Thymus (tissue), 11 donors: ENCODE data around the gene ATP4B. TPM values are rescaled to one million over a fixed set of nuclear protein-coding genes. Genes with fewer than 3 reads are reported as not detected.
"Not testable (repeated sequence)": the region's sequence is repeated elsewhere in the genome, so short reads cannot be mapped to it uniquely, and the experiment has no call there.

Source experiments
- DNase-seq, 9 donors: peaks; one replicate each; pipeline ENCODE4 v3.0.0-alpha.2; 2013; ENCODE audit warnings: low spot score in 9 of 9, low read depth in 6 of 9, missing footprints in 1 of 9
- H3K27ac ChIP-seq, 2 donors: one replicate each; pipeline ENCODE4 v1.5.1; 2013; ENCODE audit warnings: control low read depth in 1 of 2, low read depth in 1 of 2, low read length in 1 of 2, mild to moderate bottlenecking in 1 of 2, moderate library complexity in 1 of 2
- H3K27me3 ChIP-seq, 2 donors: one replicate each; pipeline ENCODE4 v1.5.1; 2013; ENCODE audit warnings: low read length in 1 of 2; ENCODE audit not compliant: control insufficient read depth in 2 of 2, insufficient read depth in 1 of 2
- H3K36me3 ChIP-seq, 2 donors: one replicate each; pipeline ENCODE4 v1.5.1; 2013; ENCODE audit warnings: low read length in 1 of 2, mild to moderate bottlenecking in 1 of 2, moderate library complexity in 1 of 2; ENCODE audit not compliant: control insufficient read depth in 2 of 2, insufficient read depth in 2 of 2
- H3K4me1 ChIP-seq, 2 donors: one replicate each; pipeline ENCODE4 v1.5.1; 2013; ENCODE audit warnings: low read length in 2 of 2; ENCODE audit not compliant: control insufficient read depth in 2 of 2, insufficient read depth in 2 of 2
- H3K4me3 ChIP-seq, 2 donors: one replicate each; pipeline ENCODE4 v1.5.1; 2013; ENCODE audit warnings: low read length in 2 of 2, control low read depth in 1 of 2, mild to moderate bottlenecking in 1 of 2
- H3K9me3 ChIP-seq, 2 donors: one replicate each; pipeline ENCODE4 v1.5.1; 2013; ENCODE audit warnings: low read length in 1 of 2, mild to moderate bottlenecking in 1 of 2; ENCODE audit not compliant: control insufficient read depth in 2 of 2, insufficient read depth in 1 of 2
- WGBS: extraction: QIAGEN DNeasy Blood & Tissue Kit; methylation state at CpG from one replicate; pipeline ENCODE4 v1.1.7; 2013; 5-methylcytosine and 5-hydroxymethylcytosine counted together
- polyA plus RNA-seq: library from polyadenylated mRNA; stranded (reverse); fragments of 200-250 nt; gene quantifications from one replicate; pipeline ENCODE4 v1.2.3, GENCODE V29; 2013
- total RNA-seq: library from RNA; stranded (reverse); fragments of 120-200 nt; gene quantifications from one replicate; pipeline ENCODE4 v1.2.4, GENCODE V29; 2013
- donor health status: healthy.

ATP4B gene
- total and polyA plus RNA-seq, 2 donors = 0.34 to 0.38 TPM

- H3K4me1 ChIP-seq = no peaks in the 10 kb centered on the region
- no peaks in the 10 kb centered on the region for H3K9me3 ChIP-seq
- 97% methylated on average over 20 of the region's 20 CpGs for WGBS
- no peaks in the 10 kb centered on the region for H3K27me3 ChIP-seq
- DNase-seq = no peak
- no peak overlapping the region for H3K27ac ChIP-seq
- peaks cover 35 to 44% of the 10 kb centered on the region in 2 donors for H3K36me3 ChIP-seq
- H3K4me3 ChIP-seq = no peak overlapping the region
Observed at GRCh38 chr13:113623491-113624234, 34.3 kb downstream of the ATP4B start.

GRCh38 chr13:113622791-113623490, 35.1 kb downstream of the ATP4B start:
- Histone ChIP-seq H3K27me3 (no peaks in the 10 kb centered on the region), H3K36me3 (peaks cover 33 to 42% of the 10 kb centered on the region in 2 donors), H3K9me3 (no peaks in the 10 kb centered on the region), H3K27ac (no peak overlapping the region), H3K4me3 (no peak overlapping the region), H3K4me1 (no peaks in the 10 kb centered on the region)
- DNase-seq = no peak
- WGBS = 97% methylated on average over 29 of the region's 29 CpGs

GRCh38 chr13:113621986-113622550, 35.9 kb downstream of the ATP4B start:
- H3K27ac ChIP-seq, H3K4me1 ChIP-seq, DNase-seq, H3K4me3 ChIP-seq, H3K9me3 ChIP-seq, H3K27me3 ChIP-seq: not testable (repeated sequence)
- H3K36me3 ChIP-seq = peaks cover 30 to 34% of the 10 kb centered on the region in 2 donors
- WGBS = 98% methylated on average over 20 of the region's 20 CpGs

GRCh38 chr13:113621498-113621897, 36.5 kb downstream of the ATP4B start:
- not testable (repeated sequence) for H3K9me3 ChIP-seq, H3K27me3 ChIP-seq, H3K4me1 ChIP-seq, H3K4me3 ChIP-seq, H3K27ac ChIP-seq, DNase-seq
- 96% methylated on average over 13 of the region's 13 CpGs for WGBS
- H3K36me3 ChIP-seq = peaks cover 28 to 35% of the 10 kb centered on the region in 2 donors

GRCh38 chr13:113621046-113621445, 37.0 kb downstream of the ATP4B start:
- Histone ChIP-seq H3K27me3 (no peaks in the 10 kb centered on the region), H3K4me3 (no peak overlapping the region), H3K9me3 (no peaks in the 10 kb centered on the region), H3K4me1 (no peaks in the 10 kb centered on the region), H3K36me3 (peaks cover 28 to 40% of the 10 kb centered on the region in 2 donors), H3K27ac (no peak overlapping the region)
- DNase-seq = no peak
- 98% methylated on average over 15 of the region's 15 CpGs for WGBS

GRCh38 chr13:113620036-113620796, 37.8 kb downstream of the ATP4B start:
- WGBS = 97% methylated on average over 15 of the region's 15 CpGs
- H3K27ac ChIP-seq = no peak overlapping the region
- no peak overlapping the region for H3K4me3 ChIP-seq
- no peaks in the 10 kb centered on the region for H3K27me3 ChIP-seq
- no peak for DNase-seq
- peaks cover 30 to 38% of the 10 kb centered on the region in 2 donors for H3K36me3 ChIP-seq
- H3K9me3 ChIP-seq = no peaks in the 10 kb centered on the region
- no peaks in the 10 kb centered on the region for H3K4me1 ChIP-seq

GRCh38 chr13:113618455-113618854, 39.5 kb downstream of the ATP4B start:
- DNase-seq = no peak
- 98% methylated on average over 7 of the region's 7 CpGs for WGBS
- Histone ChIP-seq H3K9me3 (no peaks in the 10 kb centered on the region), H3K4me3 (no peak overlapping the region), H3K4me1 (no peaks in the 10 kb centered on the region), H3K36me3 (peaks cover 30 to 32% of the 10 kb centered on the region in 2 donors), H3K27me3 (no peaks in the 10 kb centered on the region), H3K27ac (no peak overlapping the region)

GRCh38 chr13:113617961-113618360, 40.0 kb downstream of the ATP4B start:
- DNase-seq = no peak
- Histone ChIP-seq H3K9me3 (no peaks in the 10 kb centered on the region), H3K4me1 (no peaks in the 10 kb centered on the region), H3K36me3 (peaks cover 25 to 27% of the 10 kb centered on the region in 2 donors), H3K27ac (no peak overlapping the region), H3K4me3 (no peak overlapping the region), H3K27me3 (no peaks in the 10 kb centered on the region)
- WGBS = 98% methylated on average over 5 of the region's 5 CpGs
